GM21528 (cell line): ENCODE measurements around the gene PPARA.
A peak's percentile ranks its signal among the peaks of the same experiment; 100 is the strongest.
"Not testable (repeated sequence)": the region's sequence is repeated elsewhere in the genome, so short reads cannot be mapped to it uniquely, and the experiment has no call there.

Experiments used
- ATAC-seq: cut with Tn5 transposase; IDR thresholded peaks from one replicate; pipeline ENCODE4 v1.9.1; 2021; ENCODE audit warnings: mild to moderate bottlenecking, moderate library complexity; ENCODE audit not compliant: unreplicated experiment, low FRiP score

The PPARA gene

DNA sequence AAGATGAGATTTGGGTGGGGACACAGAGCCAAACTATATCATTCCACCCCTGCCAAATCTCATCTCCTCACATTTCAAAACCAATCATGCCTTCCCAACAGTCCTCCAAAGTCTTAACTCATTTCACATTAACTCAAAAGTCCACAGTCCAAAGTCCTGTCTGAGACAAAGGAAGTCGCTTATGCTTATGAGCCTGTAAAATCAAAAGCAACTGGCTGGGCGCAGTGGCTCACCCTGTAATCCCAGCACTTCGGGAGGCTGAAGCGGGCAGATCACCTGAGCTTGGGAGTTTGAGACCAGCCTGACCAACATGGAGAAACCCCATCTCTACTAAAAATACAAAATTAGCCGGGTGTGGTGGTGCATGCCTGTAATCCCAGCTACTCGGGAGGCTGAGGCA, 114.2 kb downstream of the PPARA start:
- not testable (repeated sequence) for ATAC-seq

- ATAC-seq: not testable (repeated sequence)
Observed at GRCh38 chr22:46265627-46266026, 115.3 kb downstream of the PPARA start.

GRCh38 chr22:46267431-46268279, 117.3 kb downstream of the PPARA start, which contains the start of gene TTC38:
TSS of gene TTC38 (plus strand) at chr22:46268008. CDS start at chr22:46268040, 32 bp downstream.
- ATAC-seq: peak; percentile 68

DNA sequence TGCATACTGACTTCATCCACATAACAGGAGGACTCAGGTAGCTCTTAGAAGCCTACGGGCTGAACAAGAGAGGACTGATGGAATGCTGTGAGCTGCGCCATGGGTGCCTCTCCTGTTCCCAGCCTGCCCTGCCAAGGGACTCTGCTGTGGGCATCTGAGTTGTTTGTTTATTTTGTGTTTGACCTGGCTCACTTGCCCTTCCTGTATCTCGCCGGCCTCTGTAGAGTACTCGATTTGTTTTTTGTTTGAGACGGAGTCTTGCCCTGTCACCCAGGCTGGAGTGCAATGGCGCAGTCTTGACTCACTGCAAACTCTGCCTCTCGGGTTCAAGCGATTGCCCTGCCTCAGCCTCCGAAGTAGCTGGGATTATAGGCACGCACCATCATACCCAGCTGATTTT, 119.2 kb downstream of the PPARA start:
- no peak for ATAC-seq

DNA sequence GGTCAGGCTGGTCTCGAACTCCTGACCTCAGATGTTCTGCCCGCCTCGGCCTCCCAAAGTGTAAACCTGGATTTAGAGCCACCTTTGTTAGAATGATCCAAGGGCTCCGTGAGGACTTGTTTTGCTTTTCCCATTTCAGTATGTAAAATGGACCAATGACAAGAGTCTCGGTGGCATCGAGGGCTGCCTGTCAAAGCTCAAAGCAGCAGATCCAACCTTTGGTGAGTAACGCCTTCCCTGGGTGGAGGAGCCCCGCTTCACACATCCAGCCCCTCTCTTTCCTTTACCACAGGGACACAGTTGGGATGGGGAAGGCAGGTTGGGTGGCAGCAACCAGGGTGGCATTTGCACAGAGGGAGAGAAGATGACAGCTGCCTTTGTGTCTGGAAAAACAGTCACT, 121.9 kb downstream of the PPARA start:
- no peak for ATAC-seq

DNA sequence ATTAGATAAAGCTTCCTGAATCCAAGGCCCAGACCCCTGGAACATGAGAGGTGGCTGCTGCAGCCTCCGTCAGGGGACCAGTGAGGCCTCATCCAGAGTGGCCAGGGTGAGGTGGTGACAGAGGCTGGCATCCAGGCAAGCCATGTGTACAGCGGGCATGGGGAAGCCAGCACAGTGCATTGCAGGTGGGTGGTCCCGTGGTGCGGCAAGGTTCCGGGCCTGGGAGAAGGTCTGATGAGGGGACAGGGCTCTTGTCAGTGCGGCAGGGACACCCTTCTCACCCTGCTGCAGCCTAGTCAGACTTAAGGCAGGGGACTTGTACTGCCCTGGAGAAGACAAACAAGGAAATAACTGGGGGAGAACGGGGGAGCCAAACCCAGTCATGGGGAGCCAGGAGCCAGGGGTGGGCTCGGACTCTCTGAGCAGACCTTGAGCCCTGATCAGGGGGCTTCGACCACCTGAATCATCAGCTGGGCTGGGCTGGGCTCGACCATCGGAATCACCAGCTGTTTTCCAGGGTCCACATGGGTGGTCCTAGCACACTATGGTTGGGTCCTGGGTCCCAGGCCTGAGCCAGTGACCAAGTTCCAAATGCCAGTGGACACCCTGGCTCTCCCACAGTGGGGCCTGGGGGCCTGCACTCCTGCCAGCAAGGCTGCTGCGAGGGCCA, 122.6 kb downstream of the PPARA start:
- no peak for ATAC-seq

DNA sequence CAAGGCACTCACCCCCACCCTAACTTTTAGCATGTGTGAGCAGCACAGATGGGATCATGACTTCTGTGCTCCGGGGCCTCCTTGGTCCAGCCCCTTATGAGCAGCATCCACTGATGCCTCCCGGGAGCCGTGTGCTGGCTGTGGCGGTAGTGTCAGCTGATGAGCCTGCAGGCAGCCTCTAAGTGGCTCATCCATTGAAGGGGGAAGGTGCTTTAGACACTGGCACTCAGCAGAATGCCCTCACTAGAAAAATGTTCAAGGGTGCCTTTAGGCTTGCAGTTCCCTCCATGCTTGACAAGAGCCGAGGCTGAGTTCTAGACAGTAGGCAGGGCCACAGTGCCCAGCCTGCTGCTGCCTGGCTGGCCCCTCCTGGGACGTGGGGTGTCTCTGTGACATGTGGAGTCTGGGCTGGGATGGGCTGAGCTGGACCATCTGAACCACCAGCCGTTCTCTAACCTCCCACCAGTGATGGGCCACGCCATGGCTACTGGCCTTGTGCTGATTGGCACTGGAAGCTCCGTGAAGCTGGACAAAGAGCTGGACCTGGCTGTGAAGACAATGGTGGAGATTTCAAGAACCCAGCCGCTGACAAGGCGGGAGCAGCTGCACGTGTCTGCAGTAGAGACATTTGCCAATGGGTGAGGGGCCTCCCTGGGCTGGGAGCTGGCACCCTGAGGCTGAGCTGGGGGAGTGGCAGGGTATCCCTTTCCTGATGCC, 123.3 kb downstream of the PPARA start:
- no peak for ATAC-seq

DNA sequence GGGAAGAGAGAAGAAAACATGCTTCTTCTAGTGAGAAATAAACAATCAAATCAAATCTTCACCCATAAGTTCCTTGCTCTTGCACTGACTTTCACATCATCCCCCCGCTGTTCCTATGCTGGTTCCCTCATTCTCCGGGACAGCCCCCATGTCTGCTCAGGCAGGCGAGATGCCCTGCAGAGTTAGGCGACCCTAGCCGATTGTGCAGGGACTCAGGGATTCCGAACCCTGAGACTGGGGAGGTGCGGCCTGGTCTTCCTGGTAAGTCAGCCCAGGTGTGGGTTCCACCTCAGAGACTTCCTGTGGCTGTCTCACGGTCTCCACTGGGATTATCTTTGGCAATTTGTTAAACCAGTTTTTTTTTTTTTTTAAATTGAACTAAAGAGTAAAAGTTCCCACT, 124.1 kb downstream of the PPARA start:
- no peak for ATAC-seq

DNA sequence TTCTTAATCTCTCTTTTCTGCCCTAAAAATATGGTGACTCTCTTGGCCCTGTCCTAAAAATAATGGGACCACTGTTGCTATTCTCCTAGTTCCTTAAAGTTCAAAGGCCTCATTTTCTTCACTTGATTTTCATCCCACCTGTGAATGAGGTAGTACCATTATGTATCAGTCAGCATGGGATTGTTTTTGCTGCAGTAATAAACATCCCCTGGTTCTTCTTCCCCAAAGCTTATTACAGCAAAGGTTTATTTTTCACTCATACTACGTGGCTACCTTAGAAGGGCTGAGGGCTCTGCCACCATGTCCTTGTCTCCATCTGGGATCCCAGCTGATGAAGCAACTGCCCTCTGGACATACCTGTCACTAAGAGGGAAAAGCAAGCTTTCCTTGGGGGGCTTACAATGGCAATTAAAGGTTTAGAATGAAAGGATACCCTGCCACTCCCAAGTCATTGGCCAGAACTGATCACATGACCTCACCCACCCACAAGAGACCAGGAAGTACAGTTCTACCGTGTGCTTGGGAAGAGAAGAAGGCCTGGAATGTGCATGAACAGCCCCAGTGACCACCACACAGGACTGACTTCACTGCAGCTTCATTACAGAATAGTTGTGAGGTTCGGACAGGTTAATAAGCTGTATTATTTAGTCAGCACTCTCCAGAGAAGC, 125.3 kb downstream of the PPARA start:
- ATAC-seq: no peak

DNA sequence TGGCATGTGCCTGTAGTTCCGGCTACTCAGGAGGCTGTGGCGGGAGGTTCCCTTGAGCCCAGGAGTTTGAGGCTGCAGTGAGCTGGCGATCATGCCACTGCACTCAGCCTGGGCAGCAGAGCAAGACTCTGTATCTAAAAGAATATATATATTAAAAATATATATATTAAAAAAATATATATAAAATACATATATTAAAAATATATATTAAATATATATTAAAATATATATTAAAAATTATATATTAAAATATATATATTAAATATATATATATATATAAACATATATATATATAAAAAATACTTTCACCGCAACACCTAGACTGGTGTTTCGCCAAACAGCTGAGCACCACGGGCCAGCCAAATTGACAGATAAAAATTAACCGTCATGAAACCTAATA, 126.2 kb downstream of the PPARA start:
- ATAC-seq: no peak

- ATAC-seq: no peak
Observed at GRCh38 chr22:46278656-46279645, 128.6 kb downstream of the PPARA start.

DNA sequence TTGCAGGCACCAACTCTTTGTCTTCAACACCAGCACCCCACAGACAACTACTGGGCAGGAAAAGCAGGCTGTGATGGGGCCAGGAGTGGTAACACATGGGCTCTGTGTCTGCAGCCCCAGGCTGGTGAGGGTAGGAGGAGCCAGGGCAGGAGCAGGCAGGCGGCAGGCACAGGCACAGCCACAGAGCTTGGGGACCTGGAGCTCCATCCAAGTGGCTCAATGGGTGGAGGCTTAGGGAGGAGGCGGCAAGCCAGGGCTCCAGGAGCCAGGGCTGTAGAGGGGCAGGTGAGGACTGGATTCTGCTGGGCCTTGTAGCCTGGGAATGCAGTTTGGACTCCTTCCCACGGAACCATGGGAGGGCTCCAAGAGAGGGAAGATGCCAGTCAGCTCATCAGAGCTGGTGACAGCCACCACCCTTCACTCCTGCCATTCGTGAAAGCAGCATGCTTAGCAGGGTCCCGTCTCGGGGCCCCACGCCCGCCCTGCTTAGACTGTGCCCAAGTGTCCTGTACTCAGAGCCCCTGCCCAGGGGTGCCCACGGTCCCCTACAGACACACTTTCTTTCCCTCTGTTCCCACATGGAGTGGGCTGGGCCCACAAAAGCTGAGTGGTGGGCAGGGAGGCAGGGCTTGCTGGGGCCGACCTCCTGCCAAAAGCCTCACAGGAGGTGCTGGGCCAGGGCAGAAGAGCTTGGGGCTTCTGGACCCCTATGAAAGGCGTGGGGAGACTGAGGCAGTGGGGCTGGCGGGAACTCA, 129.9 kb downstream of the PPARA start:
- ATAC-seq: no peak

- no peak for ATAC-seq
Observed at GRCh38 chr22:46280999-46281623, 130.8 kb downstream of the PPARA start.

- no peak for ATAC-seq
Observed at GRCh38 chr22:46281866-46282678, 131.7 kb downstream of the PPARA start.

DNA sequence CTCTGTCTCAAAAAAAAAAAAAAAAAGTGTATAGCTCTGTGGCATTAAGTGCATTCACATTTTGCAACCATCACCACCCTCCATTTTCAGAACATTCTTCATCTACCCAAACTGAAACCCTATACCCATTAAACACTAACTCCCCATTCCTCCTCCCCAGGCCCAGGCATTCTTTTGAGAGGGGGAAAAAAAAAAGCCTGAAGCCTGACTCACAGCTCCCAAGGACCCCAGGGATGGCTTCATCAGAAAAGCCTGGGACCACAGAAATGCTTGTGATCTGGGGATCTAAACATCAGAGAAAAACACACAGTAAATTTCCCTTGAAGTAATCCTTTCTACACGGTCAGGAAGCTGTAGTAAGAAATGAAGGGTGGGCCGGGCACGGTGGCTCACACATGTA, 135.7 kb downstream of the PPARA start:
- ATAC-seq: no peak

DNA sequence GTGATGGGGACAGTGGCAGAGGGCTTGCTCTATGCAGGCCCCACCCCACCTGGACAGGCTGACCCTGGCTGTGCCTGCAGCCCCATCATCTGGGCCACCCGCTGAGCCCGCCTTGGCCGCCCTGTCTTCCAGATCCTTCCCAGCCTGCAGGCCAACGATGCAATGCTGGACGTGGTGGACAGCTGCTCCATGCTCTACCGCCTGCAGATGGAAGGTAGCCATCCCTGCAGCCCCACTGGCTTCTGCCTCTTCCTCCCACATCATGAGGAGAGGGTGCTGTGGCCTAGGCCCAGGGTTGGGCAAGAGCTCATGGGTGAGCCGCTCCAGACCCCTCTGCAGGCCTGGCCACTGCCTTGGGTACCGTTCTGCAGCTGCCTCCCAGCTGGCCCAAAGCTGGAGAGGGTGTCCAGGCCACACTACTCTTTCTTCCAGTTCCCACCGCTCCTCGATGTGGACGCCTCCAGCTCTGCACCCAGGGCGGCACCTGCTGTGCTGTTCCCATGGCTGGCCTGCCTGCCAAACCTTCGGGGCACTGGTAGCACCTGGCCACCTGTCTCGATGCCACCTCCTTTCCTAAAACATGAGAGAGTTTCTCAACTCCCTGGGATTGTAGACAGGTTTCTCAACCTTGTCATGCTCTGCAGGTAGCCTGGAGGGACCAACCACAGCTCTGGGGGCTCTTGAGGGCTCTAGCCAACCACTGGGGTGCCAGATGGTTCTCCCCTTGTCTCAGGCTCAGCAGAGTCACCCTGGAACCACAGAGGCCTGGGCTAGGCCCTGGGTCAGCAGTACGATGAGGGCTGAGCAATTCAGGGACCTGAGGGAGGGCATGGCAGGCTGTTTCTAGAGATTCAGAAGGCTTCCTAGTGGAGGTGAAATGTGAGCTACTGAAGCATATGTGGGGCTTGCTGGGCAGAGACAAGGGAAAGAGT, 136.9 kb downstream of the PPARA start:
- no peak for ATAC-seq
